GM10248 (cell line): Measurements from ENCODE around the gene KLF16.

Experiments used
- CTCF ChIA-PET: fragments of 300-600 bp; sonication (Branson Sonifier 250); formaldehyde crosslinking; extraction: SDS; loops from one replicate; lab custom pipeline; 2021; ENCODE audit warnings: antibody characterized with exemption; lab: Yijun Ruan, JAX
- POLR2A ChIA-PET: fragments of 350-650 bp; sonication (Branson Sonifier 250); formaldehyde crosslinking; extraction: SDS; loops from one replicate; lab custom pipeline; 2020; ENCODE audit warnings: antibody characterized with exemption; lab: Yijun Ruan, JAX
- DNase-seq: peaks from one replicate; pipeline ENCODE4 v3.0.0; 2012; ENCODE audit errors: extremely low spot score
- TF ChIP-seq, protein P1 (sequence below): IDR thresholded peaks from 2 replicates; pipeline ENCODE4 v1.5.1; 2012; ENCODE audit warnings: mild to moderate bottlenecking, low read depth; ENCODE audit errors: extremely low read depth, missing control alignments, control extremely low read depth

Gene KLF16

DNA sequence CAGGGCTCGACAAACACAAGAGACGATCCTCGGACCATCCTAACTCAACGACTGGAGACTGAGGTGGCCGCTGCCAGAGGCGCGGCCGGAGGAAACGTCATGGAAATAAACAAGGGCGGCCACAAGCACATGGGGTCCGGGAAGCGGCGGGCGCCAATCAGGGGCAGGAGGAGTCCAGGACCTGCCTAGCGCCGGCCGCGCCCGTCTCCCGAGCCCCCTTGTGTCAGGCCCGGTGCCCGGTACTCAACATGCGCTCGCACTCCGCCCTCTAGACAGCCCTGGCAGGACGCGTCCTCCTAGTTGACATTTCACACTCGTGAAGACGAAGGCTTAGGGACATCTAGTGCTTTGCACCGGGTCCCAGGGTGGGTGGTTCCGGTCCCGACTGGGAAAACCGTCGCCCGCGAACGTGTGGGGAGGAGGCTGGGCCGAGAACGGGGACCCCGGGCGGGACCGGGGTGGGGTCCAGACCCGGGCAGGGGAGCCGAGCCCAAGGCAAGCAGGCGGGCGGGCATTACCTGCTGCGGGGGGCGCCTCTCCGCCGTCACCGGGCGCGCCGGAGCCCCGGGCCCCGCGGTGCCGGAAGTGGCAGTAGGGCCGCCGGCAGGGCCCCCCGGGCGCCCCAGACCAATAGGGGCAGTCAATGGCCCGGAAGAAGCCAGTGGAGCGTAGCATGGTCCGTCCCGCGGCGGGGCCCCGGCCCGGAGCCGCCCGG, 15.5 kb downstream of the KLF16 start:
- CTCF ChIA-PET = interaction anchor here (1.1 to 2.4 kb wide), 4 partner anchors 10 to 175 kb away, joined by 3 to 21 read pairs (median 5); no protein-coding TSS in a partner anchor
- no peak for DNase-seq
- POLR2A ChIA-PET = no interaction called here
- TF ChIP-seq, protein P1, sequence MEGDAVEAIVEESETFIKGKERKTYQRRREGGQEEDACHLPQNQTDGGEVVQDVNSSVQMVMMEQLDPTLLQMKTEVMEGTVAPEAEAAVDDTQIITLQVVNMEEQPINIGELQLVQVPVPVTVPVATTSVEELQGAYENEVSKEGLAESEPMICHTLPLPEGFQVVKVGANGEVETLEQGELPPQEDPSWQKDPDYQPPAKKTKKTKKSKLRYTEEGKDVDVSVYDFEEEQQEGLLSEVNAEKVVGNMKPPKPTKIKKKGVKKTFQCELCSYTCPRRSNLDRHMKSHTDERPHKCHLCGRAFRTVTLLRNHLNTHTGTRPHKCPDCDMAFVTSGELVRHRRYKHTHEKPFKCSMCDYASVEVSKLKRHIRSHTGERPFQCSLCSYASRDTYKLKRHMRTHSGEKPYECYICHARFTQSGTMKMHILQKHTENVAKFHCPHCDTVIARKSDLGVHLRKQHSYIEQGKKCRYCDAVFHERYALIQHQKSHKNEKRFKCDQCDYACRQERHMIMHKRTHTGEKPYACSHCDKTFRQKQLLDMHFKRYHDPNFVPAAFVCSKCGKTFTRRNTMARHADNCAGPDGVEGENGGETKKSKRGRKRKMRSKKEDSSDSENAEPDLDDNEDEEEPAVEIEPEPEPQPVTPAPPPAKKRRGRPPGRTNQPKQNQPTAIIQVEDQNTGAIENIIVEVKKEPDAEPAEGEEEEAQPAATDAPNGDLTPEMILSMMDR = no peak

DNA sequence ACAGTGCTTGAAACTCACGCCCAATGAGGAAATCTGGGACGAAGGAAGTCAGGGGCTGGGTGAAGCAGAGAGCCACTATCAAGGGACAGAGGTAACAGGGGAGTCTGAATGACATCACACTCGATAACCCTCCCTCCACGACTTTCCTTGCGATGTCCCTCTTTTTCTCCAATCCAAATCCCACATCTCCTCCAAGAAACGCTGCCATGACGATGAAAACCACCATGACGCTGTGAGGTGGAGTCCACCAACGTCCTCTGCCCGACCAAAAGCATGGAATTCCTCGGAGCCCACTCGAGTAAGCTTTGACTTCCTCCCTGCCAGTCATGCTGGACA, 16.1 kb downstream of the KLF16 start:
- CTCF ChIA-PET = interaction anchor here (1.1 to 2.4 kb wide), 4 partner anchors 9 to 175 kb away, joined by 3 to 21 read pairs (median 5); no protein-coding TSS in a partner anchor
- DNase-seq = no peak
- POLR2A ChIA-PET = no interaction called here
- TF ChIP-seq, protein P1 = no peak

DNA sequence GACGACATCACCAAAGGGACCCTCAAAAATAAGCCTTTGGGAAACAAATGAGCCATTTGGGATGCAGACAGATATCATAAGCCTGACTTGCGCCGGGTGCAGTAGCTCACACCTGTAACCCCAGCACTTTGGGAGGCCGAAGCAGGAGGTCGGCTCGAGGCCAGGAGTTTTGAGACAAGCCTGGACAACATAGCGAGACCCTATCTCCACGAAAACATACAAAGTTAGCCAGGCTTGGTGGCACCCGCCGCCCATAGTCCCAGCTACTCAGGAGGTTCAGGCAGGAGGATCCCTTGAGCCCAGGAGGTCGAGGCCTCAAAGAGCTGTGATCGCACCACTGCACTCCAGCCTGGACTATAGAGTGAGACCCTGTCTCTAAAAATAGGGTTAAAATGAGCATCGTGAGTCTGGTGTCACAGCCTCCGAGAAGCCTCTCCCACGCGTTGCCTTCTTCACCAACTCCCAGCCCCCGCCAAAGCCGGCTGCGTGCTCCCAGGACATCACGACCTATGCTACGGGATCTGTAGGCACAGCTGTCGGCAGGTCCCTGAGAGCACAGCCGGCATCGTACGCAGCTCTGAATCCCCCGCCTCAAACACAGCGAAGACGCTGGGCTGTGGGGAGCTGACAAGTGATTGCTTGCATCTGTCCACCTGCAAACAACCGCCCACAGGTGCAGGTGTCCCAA, 16.7 kb downstream of the KLF16 start:
- ChIA-PET POLR2A (no interaction called here), CTCF (interaction anchor here (1.0 to 2.4 kb wide), 5 partner anchors 9 to 174 kb away, joined by 3 to 21 read pairs (median 5); no protein-coding TSS in a partner anchor)
- TF ChIP-seq, protein P1 = no peak
- DNase-seq = no peak

DNA sequence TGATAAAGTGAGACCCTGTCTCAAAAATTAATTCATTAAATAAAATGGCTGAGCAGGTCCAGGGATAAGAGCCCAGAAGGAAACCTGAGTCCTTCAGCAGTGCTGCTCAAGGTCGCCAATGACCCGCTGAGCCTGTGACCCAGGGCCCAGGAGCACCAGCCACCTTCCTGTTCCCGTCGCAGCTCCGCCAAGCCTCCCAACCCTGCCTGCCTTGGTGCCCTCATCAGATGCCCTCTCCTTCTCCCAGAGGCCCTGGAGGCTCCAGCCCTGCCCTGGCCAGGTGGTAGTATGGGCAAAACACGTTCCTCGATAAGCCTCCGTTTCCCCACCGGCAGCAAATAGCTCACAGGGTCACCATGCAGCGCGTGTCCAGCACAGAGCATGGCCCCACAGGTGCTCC, 17.7 kb downstream of the KLF16 start:
- no peak for DNase-seq
- TF ChIP-seq, protein P1 = no peak
- ChIA-PET POLR2A (no interaction called here), CTCF (interaction anchor here (1.0 to 4.6 kb wide), 3 partner anchors 8 to 20 kb away, joined by 3 to 21 read pairs (median 19); no protein-coding TSS in a partner anchor)

DNA sequence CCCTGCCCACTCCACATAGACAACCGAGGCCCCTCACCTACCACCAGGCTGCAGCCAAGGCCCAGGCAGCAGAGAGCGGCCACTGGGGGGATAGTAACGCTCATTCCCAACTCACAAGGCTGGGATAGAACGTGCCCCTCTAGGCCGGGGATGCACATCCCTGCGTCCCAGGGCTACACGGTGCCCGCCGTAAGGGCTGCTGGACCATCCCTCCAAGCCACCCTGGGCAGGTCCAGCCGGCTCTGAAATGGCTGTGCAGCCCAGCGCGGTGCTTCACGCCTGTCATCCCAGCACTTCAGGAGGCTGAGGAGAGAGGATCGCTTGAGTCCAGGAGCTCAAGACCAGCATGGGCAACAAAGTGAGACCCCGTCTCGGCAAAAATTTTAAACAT, 18.3 kb downstream of the KLF16 start:
- no peak for DNase-seq
- CTCF ChIA-PET = interaction anchor here (4.6 kb wide), 1 partner anchor 19 kb away, joined by 19 read pairs; no protein-coding TSS in a partner anchor
- TF ChIP-seq, protein P1 = no peak
- POLR2A ChIA-PET = no interaction called here

DNA sequence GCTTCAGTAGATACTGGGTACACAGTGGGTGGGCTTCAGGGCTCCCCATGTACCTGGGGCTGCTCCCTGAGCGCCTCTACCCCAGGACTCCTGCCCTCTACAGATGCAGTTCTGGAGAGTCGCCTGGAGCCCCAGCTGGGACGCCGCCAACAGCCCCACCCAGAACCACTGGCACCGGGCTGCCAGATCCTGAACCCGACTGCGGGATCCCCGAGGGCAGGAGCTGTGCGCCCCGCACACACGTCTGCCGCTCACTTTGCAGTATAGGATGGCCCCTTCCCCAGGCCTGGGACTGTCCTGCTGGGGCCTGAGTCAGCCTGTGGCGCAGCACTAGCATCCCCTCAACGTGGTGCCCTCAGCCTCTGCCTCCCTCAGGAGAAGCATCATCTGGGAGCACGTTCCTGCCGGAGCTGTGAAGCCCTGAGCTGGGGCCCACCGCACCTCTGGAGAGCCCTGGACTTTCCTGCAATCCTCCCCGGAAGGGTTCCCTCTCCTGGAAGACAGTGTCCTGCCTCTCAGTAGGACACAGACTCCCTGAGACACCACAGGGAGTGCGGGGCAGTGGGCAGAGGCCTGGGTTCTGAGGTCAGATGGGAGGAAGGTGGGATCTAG, 18.8 kb downstream of the KLF16 start:
- TF ChIP-seq, protein P1 = no peak
- ChIA-PET CTCF (interaction anchor here (4.6 kb wide), 1 partner anchor 19 kb away, joined by 19 read pairs; no protein-coding TSS in a partner anchor), POLR2A (no interaction called here)
- DNase-seq = no peak
